Activated naive CD8-positive, alpha-beta T cell treated with anti-CD3 and anti-CD28 coated beads for 36 hours (primary cell): Measurements from ENCODE around the gene CDC6. TPM values are rescaled to one million over a fixed set of nuclear protein-coding genes. Genes with fewer than 3 reads are reported as not detected.

Source experiments
- total RNA-seq, 2 experiments: library from RNA; stranded (reverse); gene quantifications; one replicate each; pipeline ENCODE4 v1.2.3, GENCODE V29; 2021

The CDC6 gene
- total RNA-seq, 2 experiments from 2014 or later, result 144 to 149 TPM

Other genes with a start within 250 kb of the CDC6 start
- 100 to 1,000 TPM; 103 to 107 TPM for gene MED24, start 233.5 kb upstream of the CDC6 start, total RNA-seq
- gene THRA, start 224.9 kb upstream of the CDC6 start, total RNA-seq, result 10 to 100 TPM; 11.4 to 12.1 TPM
- gene NR1D1, start 187.3 kb upstream of the CDC6 start, total RNA-seq, result 1 to 10 TPM; 4.8 to 5.8 TPM
- 10 to 100 TPM; 62.7 to 66.7 TPM for gene MSL1, start 165.9 kb upstream of the CDC6 start, total RNA-seq
- 10 to 100 TPM; 74.5 to 77.0 TPM for gene CASC3, start 147.3 kb upstream of the CDC6 start, total RNA-seq
- 1 to 10 TPM; 4.3 to 5.1 TPM for gene RAPGEFL1, start 110.4 kb upstream of the CDC6 start, total RNA-seq
- gene WIPF2, start 68.6 kb upstream of the CDC6 start, total RNA-seq, result 10 to 100 TPM; 15.7 to 17.4 TPM
- 10 to 100 TPM; 31.2 to 33.3 TPM for gene RARA, start 21.3 kb downstream of the CDC6 start, total RNA-seq
- not detected for gene GJD3, start 76.9 kb downstream of the CDC6 start, total RNA-seq
- 100 to 1,000 TPM; 244 to 245 TPM for gene TOP2A, start 130.0 kb downstream of the CDC6 start, total RNA-seq
- 1 to 10 TPM; 5.6 to 6.5 TPM for gene IGFBP4, start 155.6 kb downstream of the CDC6 start, total RNA-seq
- 1 to 10 TPM; 7.3 to 7.6 TPM for gene TNS4, start 213.7 kb downstream of the CDC6 start, total RNA-seq